Duodenal mucosa (tissue), 2 donors: ENCODE data around the gene EDC4.

ENCODE experiments used
- H3K27ac ChIP-seq: one replicate; pipeline ENCODE4 v1.7.0; 2013; ENCODE audit warnings: low read depth, low read length
- H3K27me3 ChIP-seq, 2 donors: one replicate each; pipeline ENCODE4 v1.7.0; 2013; ENCODE audit warnings: low read length in 2 of 2, control low read depth in 1 of 2; ENCODE audit not compliant: insufficient read depth in 2 of 2, control insufficient read depth in 1 of 2
- H3K36me3 ChIP-seq, 2 donors: one replicate each; pipeline ENCODE4 v1.7.0; 2013; ENCODE audit warnings: low read length in 2 of 2, control low read depth in 1 of 2; ENCODE audit not compliant: insufficient read depth in 2 of 2, control insufficient read depth in 1 of 2
- H3K4me1 ChIP-seq, 2 donors: one replicate each; pipeline ENCODE4 v1.7.0; 2013; ENCODE audit warnings: low read length in 2 of 2, control low read depth in 1 of 2; ENCODE audit not compliant: insufficient read depth in 2 of 2, control insufficient read depth in 1 of 2
- H3K4me3 ChIP-seq, 2 donors: one replicate each; pipeline ENCODE4 v1.7.0; 2013; ENCODE audit warnings: low read length in 2 of 2, low read depth in 1 of 2
- H3K9ac ChIP-seq, 2 donors: one replicate each; pipeline ENCODE4 v1.7.0; 2013; ENCODE audit warnings: low read length in 2 of 2, low read depth in 1 of 2
- H3K9me3 ChIP-seq, 2 donors: one replicate each; pipeline ENCODE4 v1.7.0; 2013; ENCODE audit warnings: low read length in 2 of 2, control low read depth in 1 of 2; ENCODE audit not compliant: control insufficient read depth in 1 of 2

The EDC4 gene

DNA sequence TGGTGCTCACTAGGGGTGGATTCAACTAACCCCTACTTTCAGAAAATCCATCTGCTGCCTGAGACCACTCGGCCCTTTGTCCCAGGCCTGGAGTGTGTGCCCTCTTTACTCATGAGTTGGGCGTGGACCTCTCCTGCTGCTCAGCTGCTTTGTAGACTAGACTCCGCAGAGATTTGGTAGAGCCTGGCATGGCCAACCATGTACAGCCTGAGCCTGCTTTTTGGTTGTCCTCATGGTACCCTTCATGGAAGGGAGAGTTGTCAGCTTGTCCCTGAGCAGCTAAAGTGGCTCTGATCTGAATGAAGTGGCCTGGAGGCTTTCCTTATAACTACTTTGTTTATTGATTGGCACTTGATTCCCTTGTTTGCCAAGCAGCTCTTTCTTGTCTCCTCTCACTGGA, 1.5 kb downstream of the EDC4 start:
- Histone ChIP-seq H3K4me3 (peak overlapping the region; percentile 94 to 96), H3K27ac (no peak overlapping the region), H3K9ac (peak overlapping the region in 1 of 2 donors; percentile 79)

DNA sequence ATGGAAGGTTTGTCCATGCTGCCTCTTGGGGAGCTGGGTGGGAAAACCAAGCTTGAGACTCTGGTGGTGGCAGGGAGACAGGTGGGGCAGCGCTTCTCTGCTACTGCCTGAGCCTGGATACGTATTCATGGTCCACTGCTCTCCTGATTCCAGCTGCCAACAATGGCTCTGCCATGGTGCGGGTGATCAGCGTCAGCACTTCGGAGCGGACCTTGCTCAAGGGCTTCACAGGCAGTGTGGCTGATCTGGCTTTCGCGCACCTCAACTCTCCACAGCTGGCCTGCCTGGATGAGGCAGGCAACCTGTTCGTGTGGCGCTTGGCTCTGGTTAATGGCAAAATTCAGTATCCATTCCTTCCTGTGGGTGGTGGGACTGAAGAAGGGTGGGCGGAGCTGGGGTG, 4.2 kb downstream of the EDC4 start:
- peaks cover 19 to 26% of the 10 kb centered on the region in 2 donors for H3K4me1 ChIP-seq
- H3K36me3 ChIP-seq: peaks cover 62 to 64% of the 10 kb centered on the region in 2 donors
- no peak overlapping the region for H3K9ac ChIP-seq
- H3K27me3 ChIP-seq: no peaks in the 10 kb centered on the region
- H3K4me3 ChIP-seq: no peak overlapping the region
- no peaks in the 10 kb centered on the region for H3K9me3 ChIP-seq
- no peak overlapping the region for H3K27ac ChIP-seq

More for the DNA sequence above, 1.5 kb downstream of the EDC4 start:
- no peaks in the 10 kb centered on the region for H3K27me3 ChIP-seq
- no peaks in the 10 kb centered on the region for H3K9me3 ChIP-seq
- peaks cover 19 to 26% of the 10 kb centered on the region in 2 donors for H3K4me1 ChIP-seq
- H3K36me3 ChIP-seq: peaks cover 43 to 52% of the 10 kb centered on the region in 2 donors

DNA sequence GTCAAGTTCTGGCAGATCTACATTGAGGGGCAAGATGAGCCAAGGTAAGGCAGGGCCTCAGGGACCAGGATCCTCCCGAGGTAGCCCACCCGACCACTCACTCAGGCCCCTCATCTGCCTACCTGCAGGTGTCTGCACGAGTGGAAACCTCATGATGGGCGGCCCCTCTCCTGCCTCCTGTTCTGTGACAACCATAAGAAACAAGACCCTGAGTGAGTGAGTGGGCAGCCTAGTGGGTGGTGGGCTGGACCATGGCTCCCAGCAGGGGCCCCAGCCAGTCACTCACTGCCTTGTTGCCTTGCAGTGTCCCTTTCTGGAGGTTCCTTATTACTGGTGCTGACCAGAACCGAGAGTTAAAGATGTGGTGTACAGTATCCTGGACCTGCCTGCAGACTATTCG, 5.4 kb downstream of the EDC4 start:
- Histone ChIP-seq H3K27ac (no peak overlapping the region), H3K36me3 (peaks cover 73 to 76% of the 10 kb centered on the region in 2 donors), H3K27me3 (no peaks in the 10 kb centered on the region), H3K4me3 (no peak overlapping the region), H3K9me3 (no peaks in the 10 kb centered on the region), H3K9ac (no peak overlapping the region), H3K4me1 (peaks cover 25 to 31% of the 10 kb centered on the region in 2 donors)

- Histone ChIP-seq H3K9me3 (no peaks in the 10 kb centered on the region), H3K27ac (no peak overlapping the region), H3K27me3 (no peaks in the 10 kb centered on the region), H3K4me3 (no peak overlapping the region), H3K9ac (no peak overlapping the region), H3K36me3 (peaks cover 78 to 82% of the 10 kb centered on the region in 2 donors), H3K4me1 (peaks cover 21 to 28% of the 10 kb centered on the region in 2 donors)
Measured at GRCh38 chr16:67878846-67879245, 6.0 kb downstream of the EDC4 start.

- Histone ChIP-seq H3K27me3 (no peaks in the 10 kb centered on the region), H3K4me3 (no peak overlapping the region), H3K4me1 (peaks cover 15 to 22% of the 10 kb centered on the region in 2 donors), H3K36me3 (peaks cover 83 to 87% of the 10 kb centered on the region in 2 donors), H3K9ac (no peak overlapping the region), H3K27ac (no peak overlapping the region), H3K9me3 (no peaks in the 10 kb centered on the region)
Measured at GRCh38 chr16:67879462-67879861, 6.6 kb downstream of the EDC4 start.

DNA sequence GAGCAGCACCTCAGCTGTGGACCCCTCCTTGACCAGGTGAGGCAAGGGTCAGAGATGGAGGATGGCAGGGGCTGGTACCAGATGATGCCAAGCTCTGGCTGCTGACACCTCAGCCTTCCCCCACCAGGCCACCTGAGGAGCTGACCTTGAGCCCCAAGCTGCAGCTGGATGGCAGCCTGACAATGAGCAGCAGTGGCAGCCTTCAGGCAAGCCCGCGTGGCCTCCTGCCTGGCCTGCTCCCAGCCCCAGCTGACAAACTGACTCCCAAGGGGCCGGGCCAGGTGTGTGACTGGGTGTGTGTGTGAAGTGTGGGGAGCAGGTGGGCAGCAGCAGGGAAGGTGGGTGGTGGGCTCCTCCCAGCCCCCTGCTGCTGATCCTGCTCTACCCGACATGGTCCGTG, 7.1 kb downstream of the EDC4 start:
- Histone ChIP-seq H3K4me3 (no peak overlapping the region), H3K27ac (no peak overlapping the region), H3K9me3 (no peaks in the 10 kb centered on the region), H3K4me1 (peaks cover 11 to 19% of the 10 kb centered on the region in 2 donors), H3K9ac (no peak overlapping the region), H3K36me3 (peaks cover 83 to 87% of the 10 kb centered on the region in 2 donors), H3K27me3 (no peaks in the 10 kb centered on the region)

DNA sequence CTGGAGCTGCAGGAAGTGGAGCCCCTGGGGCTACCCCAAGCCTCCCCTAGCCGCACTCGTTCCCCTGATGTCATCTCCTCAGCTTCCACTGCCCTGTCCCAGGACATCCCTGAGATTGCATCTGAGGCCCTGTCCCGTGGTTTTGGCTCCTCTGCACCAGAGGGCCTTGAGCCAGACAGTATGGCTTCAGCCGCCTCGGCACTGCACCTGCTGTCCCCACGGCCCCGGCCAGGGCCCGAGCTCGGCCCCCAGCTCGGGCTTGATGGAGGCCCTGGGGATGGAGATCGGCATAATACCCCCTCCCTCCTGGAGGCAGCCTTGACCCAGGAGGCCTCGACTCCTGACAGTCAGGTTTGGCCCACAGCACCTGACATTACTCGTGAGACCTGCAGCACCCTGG, 7.7 kb downstream of the EDC4 start:
- H3K27ac ChIP-seq: no peak overlapping the region
- H3K4me1 ChIP-seq: peaks cover 6 to 16% of the 10 kb centered on the region in 2 donors
- peaks cover 83 to 87% of the 10 kb centered on the region in 2 donors for H3K36me3 ChIP-seq
- no peak overlapping the region for H3K9ac ChIP-seq
- no peaks in the 10 kb centered on the region for H3K27me3 ChIP-seq
- no peak overlapping the region for H3K4me3 ChIP-seq
- no peaks in the 10 kb centered on the region for H3K9me3 ChIP-seq

DNA sequence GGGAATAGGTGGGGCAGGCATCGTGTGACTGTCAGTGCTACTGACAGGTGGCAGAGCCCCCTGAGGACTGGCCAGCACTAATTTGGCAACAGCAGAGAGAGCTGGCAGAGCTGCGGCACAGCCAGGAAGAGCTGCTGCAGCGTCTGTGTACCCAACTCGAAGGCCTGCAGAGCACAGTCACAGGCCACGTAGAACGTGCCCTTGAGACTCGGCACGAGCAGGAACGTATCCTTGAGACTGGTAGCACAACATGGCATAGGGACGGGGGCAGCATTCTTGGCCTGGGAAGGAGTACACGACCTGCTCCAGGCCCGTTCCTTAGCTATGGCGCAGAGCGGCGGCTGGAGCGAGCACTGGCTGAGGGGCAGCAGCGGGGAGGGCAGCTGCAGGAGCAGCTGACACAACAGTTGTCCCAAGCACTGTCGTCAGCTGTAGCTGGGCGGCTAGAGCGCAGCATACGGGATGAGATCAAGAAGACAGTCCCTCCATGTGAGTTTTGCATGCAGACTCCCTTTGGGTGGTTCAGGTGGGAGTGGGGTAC, 8.8 kb downstream of the EDC4 start:
- no peak overlapping the region for H3K27ac ChIP-seq
- H3K4me1 ChIP-seq: peaks cover 6 to 16% of the 10 kb centered on the region in 2 donors
- peaks cover 73 to 81% of the 10 kb centered on the region in 2 donors for H3K36me3 ChIP-seq
- no peak overlapping the region for H3K4me3 ChIP-seq
- no peaks in the 10 kb centered on the region for H3K27me3 ChIP-seq
- H3K9me3 ChIP-seq: no peaks in the 10 kb centered on the region
- H3K9ac ChIP-seq: no peak overlapping the region

DNA sequence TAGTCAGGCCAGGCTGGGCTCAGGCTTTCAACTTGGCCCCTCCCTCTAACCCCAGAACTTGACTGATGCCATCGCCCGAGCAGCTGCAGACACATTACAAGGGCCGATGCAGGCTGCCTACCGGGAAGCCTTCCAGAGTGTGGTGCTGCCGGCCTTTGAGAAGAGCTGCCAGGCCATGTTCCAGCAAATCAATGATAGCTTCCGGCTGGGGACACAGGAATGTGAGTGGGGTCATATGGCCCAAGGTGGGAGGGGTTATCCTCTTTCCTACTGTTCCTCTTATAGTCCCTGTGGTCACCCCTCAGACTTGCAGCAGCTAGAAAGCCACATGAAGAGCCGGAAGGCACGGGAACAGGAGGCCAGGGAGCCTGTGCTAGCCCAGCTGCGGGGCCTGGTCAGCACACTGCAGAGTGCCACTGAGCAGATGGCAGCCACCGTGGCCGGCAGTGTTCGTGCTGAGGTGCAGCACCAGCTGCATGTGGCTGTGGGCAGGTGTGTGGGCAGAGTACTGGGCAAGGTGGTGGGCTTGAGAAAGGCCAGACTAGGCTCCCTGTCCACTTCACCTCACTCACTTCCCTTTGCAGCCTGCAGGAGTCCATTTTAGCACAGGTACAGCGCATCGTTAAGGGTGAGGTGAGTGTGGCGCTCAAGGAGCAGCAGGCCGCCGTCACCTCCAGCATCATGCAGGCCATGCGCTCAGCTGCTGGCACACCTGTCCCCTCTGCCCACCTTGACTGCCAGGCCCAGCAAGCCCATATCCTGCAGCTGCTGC, 9.7 kb downstream of the EDC4 start:
- H3K27me3 ChIP-seq: no peaks in the 10 kb centered on the region
- H3K9ac ChIP-seq: no peak overlapping the region
- H3K4me3 ChIP-seq: no peak overlapping the region
- H3K27ac ChIP-seq: no peak overlapping the region
- no peaks in the 10 kb centered on the region for H3K9me3 ChIP-seq
- peaks cover 65 to 72% of the 10 kb centered on the region in 2 donors for H3K36me3 ChIP-seq
- H3K4me1 ChIP-seq: peaks cover 6 to 16% of the 10 kb centered on the region in 2 donors

GRCh38 chr16:67883146-67883871, 10.5 kb downstream of the EDC4 start:
- no peak overlapping the region for H3K4me3 ChIP-seq
- peaks cover 60 to 65% of the 10 kb centered on the region in 2 donors for H3K36me3 ChIP-seq
- peaks cover 6 to 16% of the 10 kb centered on the region in 2 donors for H3K4me1 ChIP-seq
- no peaks in the 10 kb centered on the region for H3K9me3 ChIP-seq
- no peak overlapping the region for H3K9ac ChIP-seq
- no peaks in the 10 kb centered on the region for H3K27me3 ChIP-seq
- H3K27ac ChIP-seq: no peak overlapping the region
